HepG2 (cell line): ENCODE data around the gene FOXK2. TPM values are rescaled to one million over a fixed set of nuclear protein-coding genes. Genes with fewer than 3 reads are reported as not detected.

ENCODE experiments used
- ARID2 ChIP-seq: sonication (generic); formaldehyde crosslinking; IDR thresholded peaks from 2 replicates; pipeline ENCODE4 v1.8.1; 2022; ENCODE audit warnings: mild to moderate bottlenecking, missing genetic modification reagents, borderline replicate concordance
- ASH2L ChIP-seq: fragments of 300-600, 200-600 bp; sonication (generic); IDR thresholded peaks from 2 replicates; pipeline ENCODE4 v1.7.0; 2017; ENCODE audit warnings: low read depth, mild to moderate bottlenecking, moderate library complexity, mixed read lengths, low read length; ENCODE audit not compliant: insufficient read length
- CBX5 ChIP-seq: sonication (generic); formaldehyde crosslinking; IDR thresholded peaks from 2 replicates; pipeline ENCODE4 v1.4.0; 2020; ENCODE audit warnings: missing genetic modification reagents, borderline replicate concordance
- CEBPG ChIP-seq: IDR thresholded peaks from 2 replicates; pipeline ENCODE4 v1.6.1; 2016
- CENPX ChIP-seq: sonication (generic); formaldehyde crosslinking; IDR thresholded peaks from 2 replicates; pipeline ENCODE4 v1.9.0; 2021; ENCODE audit warnings: mild to moderate bottlenecking, missing genetic modification reagents, moderate library complexity
- EZH2 ChIP-seq: conservative IDR thresholded peaks from 2 replicates; pipeline ENCODE4 v1.6.1; 2012; ENCODE audit warnings: mild to moderate bottlenecking, low read depth, low read length, moderate library complexity
- FOXA1 ChIP-seq, 2 experiments: fragments of 450-650 bp in 1 of 2; sonication (generic) in 1 of 2; formaldehyde crosslinking in 1 of 2; IDR thresholded peaks; 2 replicates each; pipeline versions ENCODE4 v1.4.0 to v1.6.1; 2016 to 2020; ENCODE audit warnings: missing genetic modification reagents in 1 of 2
- KDM5B ChIP-seq: sonication (generic); formaldehyde crosslinking; IDR thresholded peaks from 2 replicates; pipeline ENCODE4 v1.4.0; 2020; ENCODE audit warnings: missing genetic modification reagents, mild to moderate bottlenecking, borderline replicate concordance
- NFATC3 ChIP-seq: sonication (generic); formaldehyde crosslinking; IDR thresholded peaks from 2 replicates; pipeline ENCODE4 v1.5.1; 2020; ENCODE audit warnings: mild to moderate bottlenecking, missing genetic modification reagents
- NFE2L1 ChIP-seq: sonication (generic); formaldehyde crosslinking; IDR thresholded peaks from 2 replicates; pipeline ENCODE4 v1.4.0; 2020; ENCODE audit warnings: missing genetic modification reagents, mild to moderate bottlenecking, borderline replicate concordance
- PAX8 ChIP-seq: sonication (generic); formaldehyde crosslinking; IDR thresholded peaks from 2 replicates; pipeline ENCODE4 v1.8.0; 2022; ENCODE audit warnings: mild to moderate bottlenecking, missing genetic modification reagents, borderline replicate concordance
- POGZ ChIP-seq: sonication (generic); formaldehyde crosslinking; IDR thresholded peaks from 2 replicates; pipeline ENCODE4 v1.4.0; 2020; ENCODE audit warnings: mild to moderate bottlenecking, missing genetic modification reagents
- SIN3B ChIP-seq: fragments of 150-350 bp; IDR thresholded peaks from 2 replicates; pipeline ENCODE4 v1.6.1; 2014; ENCODE audit warnings: low read length
- SNAPC2 ChIP-seq: sonication (generic); formaldehyde crosslinking; IDR thresholded peaks from 2 replicates; pipeline ENCODE4 v1.8.1; 2022; ENCODE audit warnings: mild to moderate bottlenecking, missing genetic modification reagents
- SP4 ChIP-seq: sonication (generic); formaldehyde crosslinking; IDR thresholded peaks from 2 replicates; pipeline ENCODE4 v1.8.1; 2023; ENCODE audit warnings: mild to moderate bottlenecking, missing genetic modification reagents
- TAF1 ChIP-seq: sonication (generic); formaldehyde crosslinking; IDR thresholded peaks from 2 replicates; pipeline ENCODE4 v1.4.0; 2020; ENCODE audit warnings: missing genetic modification reagents
- TCF12 ChIP-seq, 2 experiments: fragments of 450-650 bp in 1 of 2; sonication (generic) in 1 of 2; formaldehyde crosslinking in 1 of 2; IDR thresholded peaks; 2 replicates each; pipeline versions ENCODE4 v1.6.1 to v1.8.0; 2017 to 2022; ENCODE audit warnings: antibody characterized with exemption in 1 of 2, mild to moderate bottlenecking in 1 of 2, missing genetic modification reagents in 1 of 2, moderate library complexity in 1 of 2
- TEAD2 ChIP-seq: sonication (generic); formaldehyde crosslinking; IDR thresholded peaks from 2 replicates; pipeline ENCODE4 v1.9.0; 2021; ENCODE audit warnings: missing genetic modification reagents
- THYN1 ChIP-seq: sonication (generic); formaldehyde crosslinking; IDR thresholded peaks from 2 replicates; pipeline ENCODE4 v1.8.1; 2023; ENCODE audit warnings: low read depth, mild to moderate bottlenecking, moderate library complexity, missing genetic modification reagents, borderline replicate concordance
- TSC22D2 ChIP-seq: sonication (generic); formaldehyde crosslinking; IDR thresholded peaks from 2 replicates; pipeline ENCODE4 v1.5.1; 2020; ENCODE audit warnings: missing genetic modification reagents, mild to moderate bottlenecking, borderline replicate concordance
- ZBTB3 ChIP-seq: sonication (generic); formaldehyde crosslinking; IDR thresholded peaks from 2 replicates; pipeline ENCODE4 v1.4.0; 2020; ENCODE audit warnings: low read depth, mild to moderate bottlenecking, moderate library complexity, missing genetic modification reagents, borderline replicate concordance
- ZFP36L2 ChIP-seq: sonication (generic); formaldehyde crosslinking; IDR thresholded peaks from 2 replicates; pipeline ENCODE4 v1.4.0; 2020; ENCODE audit warnings: missing genetic modification reagents
- ZNF138 ChIP-seq: sonication (generic); formaldehyde crosslinking; IDR thresholded peaks from 2 replicates; pipeline ENCODE4 v1.5.0; 2020; ENCODE audit warnings: mild to moderate bottlenecking, low read depth, missing genetic modification reagents
- ZNF205 ChIP-seq: IDR thresholded peaks from 2 replicates; pipeline ENCODE4 v1.6.1; 2018; ENCODE audit warnings: missing biosample characterization, missing genetic modification reagents
- ZNF256 ChIP-seq: sonication (generic); formaldehyde crosslinking; conservative IDR thresholded peaks from 2 replicates; pipeline ENCODE4 v1.4.0; 2020; ENCODE audit warnings: missing genetic modification reagents
- ZNF33A ChIP-seq: sonication (generic); formaldehyde crosslinking; IDR thresholded peaks from 2 replicates; pipeline ENCODE4 v1.5.1; 2020; ENCODE audit warnings: missing genetic modification reagents, mild to moderate bottlenecking, moderate library complexity, borderline replicate concordance
- ZNF7 ChIP-seq: IDR thresholded peaks from 2 replicates; pipeline ENCODE4 v1.6.1; 2016; ENCODE audit warnings: missing biosample characterization, missing genetic modification reagents
- ZNF781 ChIP-seq: sonication (generic); formaldehyde crosslinking; IDR thresholded peaks from 2 replicates; pipeline ENCODE4 v1.5.1; 2020; ENCODE audit warnings: borderline replicate concordance, mild to moderate bottlenecking, missing genetic modification reagents; ENCODE audit errors: not compliant biosample characterization
- polyA plus RNA-seq, 8 experiments: library from polyadenylated mRNA; depleted of rRNA in 3 of 8; stranded (reverse) in 7 of 8; unstranded in 1 of 8; fragments of >200 nt; fragmentation: Illumina TruSeq in 4 of 8; extraction: Trizol in 4 of 8; gene quantifications; 2 replicates each; pipeline versions ENCODE4 v1.2.1 to v1.2.3, GENCODE V29; 2011 to 2016; ENCODE audit warnings: low read depth in 4 of 8, missing spikeins in 1 of 8, mixed read lengths in 1 of 8; ENCODE audit not compliant: insufficient read depth in 1 of 8
- total RNA-seq, 5 experiments: library from RNA; depleted of rRNA; stranded (reverse); fragments of >200 nt; fragmentation: Illumina TruSeq; extraction: Trizol; gene quantifications; 2 replicates each; pipeline ENCODE4 v1.2.3, GENCODE V29; 2016; ENCODE audit warnings: low read depth in 1 of 5
- TF ChIP-seq, protein P1 (sequence below): sonication (generic); formaldehyde crosslinking; IDR thresholded peaks from 2 replicates; pipeline ENCODE4 v1.5.1; 2020; ENCODE audit warnings: mild to moderate bottlenecking, missing genetic modification reagents, moderate library complexity
- TF ChIP-seq, protein P2 (sequence below): sonication (generic); formaldehyde crosslinking; IDR thresholded peaks from 2 replicates; pipeline ENCODE4 v1.4.0; 2020; ENCODE audit warnings: mild to moderate bottlenecking, missing genetic modification reagents

The FOXK2 gene
- total and polyA plus RNA-seq, 2 of the 13 experiments (the other 11 are each of a cell fraction or from before 2014, with no cell fraction given), result 67.1 to 67.2 TPM

DNA sequence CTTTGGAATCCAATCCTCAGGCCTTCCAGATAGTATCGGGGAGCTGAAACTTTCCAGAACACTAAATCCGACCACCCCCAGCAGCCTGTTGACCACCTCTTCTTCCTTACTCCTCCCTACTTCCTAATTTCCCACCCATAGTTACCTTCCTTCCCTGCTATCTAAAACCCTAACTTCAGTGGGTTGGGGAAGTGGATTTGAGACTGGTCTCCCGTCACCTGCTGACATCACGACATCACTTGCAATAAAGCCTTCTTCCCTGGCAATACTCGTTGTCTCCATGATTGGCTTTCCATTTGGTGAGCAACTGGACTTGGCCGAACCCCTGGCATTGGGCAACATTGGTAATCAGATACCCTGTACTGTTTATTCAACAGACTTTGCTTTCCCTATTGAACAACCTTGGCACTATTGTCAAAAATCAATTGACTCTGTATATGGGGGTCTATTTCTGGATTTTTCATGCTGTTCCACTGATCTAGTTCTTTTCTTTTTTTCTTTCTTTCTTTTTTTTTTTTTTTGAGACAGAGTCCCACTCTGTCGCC lies 11.8 kb upstream of the FOXK2 start (continued):
- TF ChIP-seq ZNF138 (CRISPR knock-in tag) (no peak), ZNF256 (CRISPR knock-in tag) (no peak), PAX8 (no peak), THYN1 (CRISPR knock-in tag) (no peak), TSC22D2 (CRISPR knock-in tag) (no peak), ZFP36L2 (no peak), ARID2 (CRISPR knock-in tag) (peak; percentile 64; the same call in 1 of the 2 replicates), SP4 (CRISPR knock-in tag) (no peak), ZNF781 (no peak), TAF1 (no peak), EZH2 (no peak), CENPX (CRISPR knock-in tag) (no peak), SNAPC2 (CRISPR knock-in tag) (no peak), TEAD2 (CRISPR knock-in tag) (no peak), ASH2L (no peak), CBX5 (CRISPR knock-in tag) (no peak), NFATC3 (CRISPR knock-in tag) (no peak), POGZ (CRISPR knock-in tag) (no peak), ZNF205 (CRISPR knock-in tag) (no peak), FOXA1 (IDR thresholded peaks at IDR 0.05) (no peak), FOXA1 (CRISPR knock-in tag; IDR thresholded peaks at IDR 0.05) (0 out of 2 replicates have a peak, but pooled peaks have one; percentile 42), TCF12 (IDR thresholded peaks at IDR 0.05) (no peak), TCF12 (CRISPR knock-in tag; IDR thresholded peaks at IDR 0.05) (no peak), ZNF33A (CRISPR knock-in tag) (no peak), SIN3B (no peak), KDM5B (CRISPR knock-in tag) (no peak), ZBTB3 (CRISPR knock-in tag) (no peak), NFE2L1 (CRISPR knock-in tag) (no peak), ZNF7 (CRISPR knock-in tag) (no peak), CEBPG (CRISPR knock-in tag) (peak; percentile 63)
- TF ChIP-seq, protein P1, sequence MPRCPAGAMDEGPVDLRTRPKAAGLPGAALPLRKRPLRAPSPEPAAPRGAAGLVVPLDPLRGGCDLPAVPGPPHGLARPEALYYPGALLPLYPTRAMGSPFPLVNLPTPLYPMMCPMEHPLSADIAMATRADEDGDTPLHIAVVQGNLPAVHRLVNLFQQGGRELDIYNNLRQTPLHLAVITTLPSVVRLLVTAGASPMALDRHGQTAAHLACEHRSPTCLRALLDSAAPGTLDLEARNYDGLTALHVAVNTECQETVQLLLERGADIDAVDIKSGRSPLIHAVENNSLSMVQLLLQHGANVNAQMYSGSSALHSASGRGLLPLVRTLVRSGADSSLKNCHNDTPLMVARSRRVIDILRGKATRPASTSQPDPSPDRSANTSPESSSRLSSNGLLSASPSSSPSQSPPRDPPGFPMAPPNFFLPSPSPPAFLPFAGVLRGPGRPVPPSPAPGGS, result no peak
- TF ChIP-seq, protein P2, sequence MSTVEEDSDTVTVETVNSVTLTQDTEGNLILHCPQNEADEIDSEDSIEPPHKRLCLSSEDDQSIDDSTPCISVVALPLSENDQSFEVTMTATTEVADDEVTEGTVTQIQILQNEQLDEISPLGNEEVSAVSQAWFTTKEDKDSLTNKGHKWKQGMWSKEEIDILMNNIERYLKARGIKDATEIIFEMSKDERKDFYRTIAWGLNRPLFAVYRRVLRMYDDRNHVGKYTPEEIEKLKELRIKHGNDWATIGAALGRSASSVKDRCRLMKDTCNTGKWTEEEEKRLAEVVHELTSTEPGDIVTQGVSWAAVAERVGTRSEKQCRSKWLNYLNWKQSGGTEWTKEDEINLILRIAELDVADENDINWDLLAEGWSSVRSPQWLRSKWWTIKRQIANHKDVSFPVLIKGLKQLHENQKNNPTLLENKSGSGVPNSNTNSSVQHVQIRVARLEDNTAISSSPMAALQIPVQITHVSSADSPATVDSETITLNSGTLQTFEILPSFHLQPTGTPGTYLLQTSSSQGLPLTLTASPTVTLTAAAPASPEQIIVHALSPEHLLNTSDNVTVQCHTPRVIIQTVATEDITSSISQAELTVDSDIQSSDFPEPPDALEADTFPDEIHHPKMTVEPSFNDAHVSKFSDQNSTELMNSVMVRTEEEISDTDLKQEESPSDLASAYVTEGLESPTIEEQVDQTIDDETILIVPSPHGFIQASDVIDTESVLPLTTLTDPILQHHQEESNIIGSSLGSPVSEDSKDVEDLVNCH (CRISPR knock-in tag), result no peak
